Measurements from ENCODE around the gene STK24.
A peak's percentile ranks its signal among the peaks of the same experiment; 100 is the strongest.

The STK24 gene

GRCh38 chr13:98504371-98504963 lies 72.4 kb downstream of the STK24 start:
- Histone ChIP-seq H3K4me1 (ENCODE audit: low read length) (peaks cover 52% of the 10 kb centered on the region), H2AFZ (ENCODE audit: low read depth, low read length) (no peak overlapping the region), H4K20me1 (ENCODE audit: insufficient read depth, low read length) (peaks cover 96% of the 10 kb centered on the region), H3K27me3 (ENCODE audit: low read depth, low read length) (no peaks in the 10 kb centered on the region), H3K4me3 (ENCODE audit: low read length) (no peak overlapping the region), H3K9me3 (ENCODE audit: insufficient read depth, low read length) (no peaks in the 10 kb centered on the region), H3K9ac (ENCODE audit: low read length) (no peak overlapping the region), H3K79me2 (ENCODE audit: low read length) (peaks cover 90% of the 10 kb centered on the region), H3K4me2 (ENCODE audit: low read length) (peak overlapping the region; percentile 25; the same call in 1 of the 2 replicates), H3K27ac (ENCODE audit: low read length) (no peak overlapping the region), H3K36me3 (replicated peaks; ENCODE audit: low read depth, low read length) (peaks cover 27% of the 10 kb centered on the region)
- TF ChIP-seq EZH2phosphoT487 (IDR thresholded peaks at IDR 0.05; ENCODE audit: low read depth), result no peak

GRCh38 chr13:98504029-98504351 lies 72.9 kb downstream of the STK24 start:
- Histone ChIP-seq H3K4me1 (ENCODE audit: low read length) (peaks cover 47% of the 10 kb centered on the region), H4K20me1 (ENCODE audit: insufficient read depth, low read length) (peaks cover 97% of the 10 kb centered on the region), H3K27ac (ENCODE audit: low read length) (no peak overlapping the region), H3K4me3 (ENCODE audit: low read length) (no peak overlapping the region), H3K9me3 (ENCODE audit: insufficient read depth, low read length) (no peaks in the 10 kb centered on the region), H3K36me3 (replicated peaks; ENCODE audit: low read depth, low read length) (peaks cover 29% of the 10 kb centered on the region), H3K9ac (ENCODE audit: low read length) (no peak overlapping the region), H3K4me2 (ENCODE audit: low read length) (peak overlapping the region; percentile 25; the same call in 1 of the 2 replicates), H3K27me3 (ENCODE audit: low read depth, low read length) (no peaks in the 10 kb centered on the region), H2AFZ (ENCODE audit: low read depth, low read length) (no peak overlapping the region), H3K79me2 (ENCODE audit: low read length) (peaks cover 90% of the 10 kb centered on the region)
- TF ChIP-seq CTCF (IDR thresholded peaks at IDR 0.05; ENCODE audit: low read depth, low read length) (no peak), EZH2phosphoT487 (IDR thresholded peaks at IDR 0.05; ENCODE audit: low read depth) (no peak)

- Histone ChIP-seq H3K79me2 (ENCODE audit: low read length) (peaks cover 85% of the 10 kb centered on the region), H2AFZ (ENCODE audit: low read depth, low read length) (no peak overlapping the region), H3K9ac (ENCODE audit: low read length) (no peak overlapping the region), H3K4me3 (ENCODE audit: low read length) (no peak overlapping the region), H3K36me3 (replicated peaks; ENCODE audit: low read depth, low read length) (peaks cover 26% of the 10 kb centered on the region), H3K4me1 (ENCODE audit: low read length) (peaks cover 41% of the 10 kb centered on the region), H3K27me3 (ENCODE audit: low read depth, low read length) (no peaks in the 10 kb centered on the region), H4K20me1 (ENCODE audit: insufficient read depth, low read length) (peaks cover 97% of the 10 kb centered on the region), H3K9me3 (ENCODE audit: insufficient read depth, low read length) (no peaks in the 10 kb centered on the region), H3K4me2 (ENCODE audit: low read length) (no peak overlapping the region), H3K27ac (ENCODE audit: low read length) (no peak overlapping the region)
- TF ChIP-seq EZH2phosphoT487 (IDR thresholded peaks at IDR 0.05; ENCODE audit: low read depth), result no peak
- TF ChIP-seq CTCF (IDR thresholded peaks at IDR 0.05; ENCODE audit: low read depth, low read length), result no peak
Measured at GRCh38 chr13:98503175-98504028, 73.5 kb downstream of the STK24 start.

- Histone ChIP-seq H3K4me3 (ENCODE audit: low read length) (peak overlapping the region; percentile 28; the same call in 1 of the 2 replicates), H3K36me3 (replicated peaks; ENCODE audit: low read depth, low read length) (peaks cover 23% of the 10 kb centered on the region), H2AFZ (ENCODE audit: low read depth, low read length) (no peak overlapping the region), H3K4me1 (ENCODE audit: low read length) (peaks cover 38% of the 10 kb centered on the region), H4K20me1 (ENCODE audit: insufficient read depth, low read length) (peaks cover 98% of the 10 kb centered on the region), H3K4me2 (ENCODE audit: low read length) (peak overlapping the region; percentile 59), H3K9me3 (ENCODE audit: insufficient read depth, low read length) (no peaks in the 10 kb centered on the region), H3K79me2 (ENCODE audit: low read length) (peaks cover 80% of the 10 kb centered on the region), H3K27ac (ENCODE audit: low read length) (no peak overlapping the region), H3K27me3 (ENCODE audit: low read depth, low read length) (no peaks in the 10 kb centered on the region), H3K9ac (ENCODE audit: low read length) (no peak overlapping the region)
- no peak for TF ChIP-seq CTCF (IDR thresholded peaks at IDR 0.05; ENCODE audit: low read depth, low read length)
- no peak for TF ChIP-seq EZH2phosphoT487 (IDR thresholded peaks at IDR 0.05; ENCODE audit: low read depth)
Measured at GRCh38 chr13:98500963-98501421, 75.9 kb downstream of the STK24 start.

All from OCI-LY3 (cell line).